Measurements from ENCODE around the gene VPS11. TPM values are rescaled to one million over a fixed set of nuclear protein-coding genes. Genes with fewer than 3 reads are reported as not detected.
A peak's percentile ranks its signal among the peaks of the same experiment; 100 is the strongest.
"Not testable (repeated sequence)": the region's sequence is repeated elsewhere in the genome, so short reads cannot be mapped to it uniquely, and the experiment has no call there.

Gene VPS11
- total RNA-seq, 1 donor from 2014 or later: 33.4 TPM

GRCh38 chr11:119103161-119103664 is 35.6 kb downstream of the VPS11 start:
- DNase-seq (ENCODE audit: low spot score): not testable (repeated sequence)

GRCh38 chr11:119103793-119104192 is 36.2 kb downstream of the VPS11 start:
- no peak for DNase-seq (ENCODE audit: low spot score)

GRCh38 chr11:119106564-119107537 is 39.2 kb downstream of the VPS11 start, which contains the start of gene C2CD2L:
Gene C2CD2L (plus strand): TSS chr11:119107344. CDS start chr11:119107742, 398 bp downstream.
- peak; percentile 87 for DNase-seq (ENCODE audit: low spot score)

- no peak for DNase-seq (ENCODE audit: low spot score)
Measured at GRCh38 chr11:119107538-119108145, 40.0 kb downstream of the VPS11 start.

- DNase-seq (ENCODE audit: low spot score): no peak
Measured at GRCh38 chr11:119108146-119108856, 40.7 kb downstream of the VPS11 start.

GRCh38 chr11:119108857-119109221 is 41.2 kb downstream of the VPS11 start:
- DNase-seq (ENCODE audit: low spot score): no peak

GRCh38 chr11:119109843-119110242 is 42.2 kb downstream of the VPS11 start:
- DNase-seq (ENCODE audit: low spot score): no peak

GRCh38 chr11:119110439-119110838 is 42.8 kb downstream of the VPS11 start:
- DNase-seq (ENCODE audit: low spot score): no peak

GRCh38 chr11:119111361-119111925 is 43.8 kb downstream of the VPS11 start:
- no peak for DNase-seq (ENCODE audit: low spot score)

GRCh38 chr11:119112314-119113020 is 44.8 kb downstream of the VPS11 start:
- DNase-seq (ENCODE audit: low spot score): no peak

- no peak for DNase-seq (ENCODE audit: low spot score)
Measured at GRCh38 chr11:119113716-119114115, 46.1 kb downstream of the VPS11 start.

- no peak for DNase-seq (ENCODE audit: low spot score)
Measured at GRCh38 chr11:119114351-119114750, 46.7 kb downstream of the VPS11 start.

GRCh38 chr11:119115484-119116234 is 48.0 kb downstream of the VPS11 start:
- peak; percentile 40 for DNase-seq (ENCODE audit: low spot score)

GRCh38 chr11:119116235-119116594 is 48.6 kb downstream of the VPS11 start:
- DNase-seq (ENCODE audit: low spot score): no peak

- no peak for DNase-seq (ENCODE audit: low spot score)
Measured at GRCh38 chr11:119116601-119117000, 49.0 kb downstream of the VPS11 start.

- no peak for DNase-seq (ENCODE audit: low spot score)
Measured at GRCh38 chr11:119117004-119117706, 49.5 kb downstream of the VPS11 start.

- no peak for DNase-seq (ENCODE audit: low spot score)
Measured at GRCh38 chr11:119118227-119118626, 50.6 kb downstream of the VPS11 start.

- DNase-seq (ENCODE audit: low spot score): no peak
Measured at GRCh38 chr11:119118946-119119345, 51.3 kb downstream of the VPS11 start.

GRCh38 chr11:119120639-119121007 is 53.0 kb downstream of the VPS11 start:
- DNase-seq (ENCODE audit: low spot score): no peak
